ENCODE measurements around the gene ISG15. TPM values are rescaled to one million over a fixed set of nuclear protein-coding genes. Genes with fewer than 3 reads are reported as not detected.

Gene ISG15
- total RNA-seq, 1 donor from 2014 or later, result 53.7 TPM

- no peak overlapping the region for H3K4me3 Mint-ChIP-seq
- H3K27me3 Mint-ChIP-seq (ENCODE audit: insufficient read depth), result peaks cover 19% of the 10 kb centered on the region
- peaks cover 14% of the 10 kb centered on the region for H3K4me1 Mint-ChIP-seq (ENCODE audit: low read depth)
- H3K9me3 Mint-ChIP-seq, result no peaks in the 10 kb centered on the region
- no peaks in the 10 kb centered on the region for H3K36me3 Mint-ChIP-seq (ENCODE audit: low read depth)
- H3K27ac Mint-ChIP-seq, result no peak overlapping the region
- DNase-seq (ENCODE audit: low spot score), result no peak
- intact Hi-C loops (cut with micrococcal nuclease), result loop anchor here (2.0 kb wide), 1 partner anchor 61 kb away; no protein-coding TSS in a partner anchor
These were observed 24.4 kb downstream of the ISG15 start for GRCh38 chr1:1037366-1038327.

GRCh38 chr1:1038694-1039093 is 25.4 kb downstream of the ISG15 start:
- DNase-seq (ENCODE audit: low spot score), result no peak
- Mint-ChIP-seq H3K4me3 (peak overlapping the region; percentile 42), H3K27ac (no peak overlapping the region), H3K4me1 (ENCODE audit: low read depth) (peaks cover 14% of the 10 kb centered on the region), H3K27me3 (ENCODE audit: insufficient read depth) (peaks cover 19% of the 10 kb centered on the region), H3K9me3 (no peaks in the 10 kb centered on the region), H3K36me3 (ENCODE audit: low read depth) (peaks cover 3% of the 10 kb centered on the region)
- intact Hi-C loops (cut with micrococcal nuclease), result loop anchor here (2.0 kb wide), 1 partner anchor 60 kb away; no protein-coding TSS in a partner anchor

- intact Hi-C loops (cut with micrococcal nuclease), result loop anchor here (2.0 kb wide), 1 partner anchor 59 kb away; no protein-coding TSS in a partner anchor
- peak overlapping the region; percentile 70 for H3K27ac Mint-ChIP-seq
- H3K27me3 Mint-ChIP-seq (ENCODE audit: insufficient read depth), result peaks cover 19% of the 10 kb centered on the region
- peaks cover 14% of the 10 kb centered on the region for H3K4me1 Mint-ChIP-seq (ENCODE audit: low read depth)
- peak overlapping the region; percentile 64 for H3K4me3 Mint-ChIP-seq
- peaks cover 3% of the 10 kb centered on the region for H3K36me3 Mint-ChIP-seq (ENCODE audit: low read depth)
- no peak for DNase-seq (ENCODE audit: low spot score)
- no peaks in the 10 kb centered on the region for H3K9me3 Mint-ChIP-seq
These were observed 26.0 kb downstream of the ISG15 start for GRCh38 chr1:1039145-1039910.

GRCh38 chr1:1040004-1040991 is 27.0 kb downstream of the ISG15 start:
- Mint-ChIP-seq H3K27ac (no peak overlapping the region), H3K4me3 (peak overlapping the region; percentile 64), H3K4me1 (ENCODE audit: low read depth) (peaks cover 14% of the 10 kb centered on the region), H3K27me3 (ENCODE audit: insufficient read depth) (peaks cover 16% of the 10 kb centered on the region), H3K9me3 (no peaks in the 10 kb centered on the region), H3K36me3 (ENCODE audit: low read depth) (peaks cover 3% of the 10 kb centered on the region)
- peak; percentile 78 for DNase-seq (ENCODE audit: low spot score)
- intact Hi-C loops (cut with micrococcal nuclease), result loop anchor here (1.0 to 2.0 kb wide), 3 partner anchors 19 to 29 kb away; no protein-coding TSS in a partner anchor

GRCh38 chr1:1041092-1041523 is 27.8 kb downstream of the ISG15 start:
- Mint-ChIP-seq H3K36me3 (ENCODE audit: low read depth) (peaks cover 3% of the 10 kb centered on the region), H3K4me3 (no peak overlapping the region), H3K27me3 (ENCODE audit: insufficient read depth) (peaks cover 15% of the 10 kb centered on the region), H3K9me3 (no peaks in the 10 kb centered on the region), H3K27ac (no peak overlapping the region), H3K4me1 (ENCODE audit: low read depth) (peaks cover 14% of the 10 kb centered on the region)
- DNase-seq (ENCODE audit: low spot score), result no peak
- intact Hi-C loops (cut with micrococcal nuclease), result loop anchor here (2.0 kb wide), 1 partner anchor 28 kb away; no protein-coding TSS in a partner anchor

- Mint-ChIP-seq H3K4me3 (no peak overlapping the region), H3K4me1 (ENCODE audit: low read depth) (peaks cover 14% of the 10 kb centered on the region), H3K9me3 (no peaks in the 10 kb centered on the region), H3K36me3 (ENCODE audit: low read depth) (peaks cover 3% of the 10 kb centered on the region), H3K27me3 (ENCODE audit: insufficient read depth) (peaks cover 15% of the 10 kb centered on the region), H3K27ac (no peak overlapping the region)
- DNase-seq (ENCODE audit: low spot score), result no peak
- intact Hi-C loops (cut with micrococcal nuclease), result loop anchor here (2.0 kb wide), 1 partner anchor 27 kb away; no protein-coding TSS in a partner anchor
These were observed 28.6 kb downstream of the ISG15 start for GRCh38 chr1:1041873-1042272.

- intact Hi-C loops (cut with micrococcal nuclease), result no loop called here
- Mint-ChIP-seq H3K27ac (no peak overlapping the region), H3K27me3 (ENCODE audit: insufficient read depth) (peaks cover 13% of the 10 kb centered on the region), H3K4me1 (ENCODE audit: low read depth) (peaks cover 14% of the 10 kb centered on the region), H3K36me3 (ENCODE audit: low read depth) (peaks cover 3% of the 10 kb centered on the region), H3K9me3 (no peaks in the 10 kb centered on the region), H3K4me3 (peak overlapping the region; percentile 37)
- DNase-seq (ENCODE audit: low spot score), result no peak
These were observed 29.5 kb downstream of the ISG15 start for GRCh38 chr1:1042835-1043234.

- H3K9me3 Mint-ChIP-seq, result no peaks in the 10 kb centered on the region
- no peak overlapping the region for H3K4me3 Mint-ChIP-seq
- H3K27ac Mint-ChIP-seq, result no peak overlapping the region
- intact Hi-C loops (cut with micrococcal nuclease), result no loop called here
- DNase-seq (ENCODE audit: low spot score), result no peak
- H3K4me1 Mint-ChIP-seq (ENCODE audit: low read depth), result peaks cover 14% of the 10 kb centered on the region
- peaks cover 10% of the 10 kb centered on the region for H3K27me3 Mint-ChIP-seq (ENCODE audit: insufficient read depth)
- peaks cover 3% of the 10 kb centered on the region for H3K36me3 Mint-ChIP-seq (ENCODE audit: low read depth)
These were observed 30.1 kb downstream of the ISG15 start for GRCh38 chr1:1043411-1043810.

- intact Hi-C loops (cut with micrococcal nuclease), result no loop called here
These were observed 30.6 kb downstream of the ISG15 start for GRCh38 chr1:1043921-1044320.

GRCh38 chr1:1044455-1045078 is 31.3 kb downstream of the ISG15 start:
- Mint-ChIP-seq H3K9me3 (no peaks in the 10 kb centered on the region), H3K4me1 (ENCODE audit: low read depth) (peaks cover 2% of the 10 kb centered on the region), H3K36me3 (ENCODE audit: low read depth) (peaks cover 3% of the 10 kb centered on the region), H3K4me3 (no peak overlapping the region), H3K27ac (no peak overlapping the region), H3K27me3 (ENCODE audit: insufficient read depth) (peaks cover 2% of the 10 kb centered on the region)
- intact Hi-C loops (cut with micrococcal nuclease), result no loop called here
- DNase-seq (ENCODE audit: low spot score), result no peak

More at GRCh38 chr1:1043921-1044320, 30.6 kb downstream of the ISG15 start:
- H3K4me1 Mint-ChIP-seq (ENCODE audit: low read depth), result peaks cover 8% of the 10 kb centered on the region
- peaks cover 3% of the 10 kb centered on the region for H3K36me3 Mint-ChIP-seq (ENCODE audit: low read depth)
- DNase-seq (ENCODE audit: low spot score), result no peak
- H3K4me3 Mint-ChIP-seq, result no peak overlapping the region
- no peak overlapping the region for H3K27ac Mint-ChIP-seq
- peaks cover 6% of the 10 kb centered on the region for H3K27me3 Mint-ChIP-seq (ENCODE audit: insufficient read depth)
- no peaks in the 10 kb centered on the region for H3K9me3 Mint-ChIP-seq

- H3K27ac Mint-ChIP-seq, result no peak overlapping the region
- intact Hi-C loops (cut with micrococcal nuclease), result no loop called here
These were observed 31.8 kb downstream of the ISG15 start for GRCh38 chr1:1045129-1045528.

More at GRCh38 chr1:1045129-1045528, 31.8 kb downstream of the ISG15 start:
- Mint-ChIP-seq H3K4me1 (ENCODE audit: low read depth) (no peaks in the 10 kb centered on the region), H3K36me3 (ENCODE audit: low read depth) (peaks cover 3% of the 10 kb centered on the region), H3K27me3 (ENCODE audit: insufficient read depth) (no peaks in the 10 kb centered on the region), H3K9me3 (no peaks in the 10 kb centered on the region), H3K4me3 (no peak overlapping the region)
- no peak for DNase-seq (ENCODE audit: low spot score)

Data from activated T-helper 1 cell treated with anti-CD3 and anti-CD28 coated beads, Interleukin-12 subunit alpha, Interleukin-12 subunit beta, Interleukin-2, Interleukin-4 antibody, amounts not matched to agents 30 ng/mL and 10 ng/mL and 1 ng/mL, durations not matched to agents 14 hours and 24 hours and 36 hours (primary cell).